Measurements from ENCODE around the gene OTUD7B.

DNA sequence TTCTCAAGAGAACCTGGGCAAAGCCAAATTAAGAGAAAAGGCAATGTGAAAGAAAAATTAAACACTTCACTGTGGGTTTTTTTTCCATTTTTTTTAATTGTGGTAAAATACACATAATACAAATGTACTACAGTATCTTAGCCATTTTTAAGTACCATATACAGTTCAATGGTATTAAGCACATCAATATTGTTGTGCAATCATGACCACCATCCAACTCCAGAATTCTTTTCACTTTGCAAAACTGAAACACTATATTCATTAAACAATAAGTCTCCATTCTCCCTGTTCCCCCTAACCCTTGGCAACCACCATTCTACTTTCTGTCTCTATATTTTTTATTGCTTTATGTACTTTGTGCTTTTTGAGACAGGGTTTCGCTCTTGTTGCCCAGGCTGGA is 17.8 kb upstream of the OTUD7B start:
- TF ChIP-seq, protein P1, sequence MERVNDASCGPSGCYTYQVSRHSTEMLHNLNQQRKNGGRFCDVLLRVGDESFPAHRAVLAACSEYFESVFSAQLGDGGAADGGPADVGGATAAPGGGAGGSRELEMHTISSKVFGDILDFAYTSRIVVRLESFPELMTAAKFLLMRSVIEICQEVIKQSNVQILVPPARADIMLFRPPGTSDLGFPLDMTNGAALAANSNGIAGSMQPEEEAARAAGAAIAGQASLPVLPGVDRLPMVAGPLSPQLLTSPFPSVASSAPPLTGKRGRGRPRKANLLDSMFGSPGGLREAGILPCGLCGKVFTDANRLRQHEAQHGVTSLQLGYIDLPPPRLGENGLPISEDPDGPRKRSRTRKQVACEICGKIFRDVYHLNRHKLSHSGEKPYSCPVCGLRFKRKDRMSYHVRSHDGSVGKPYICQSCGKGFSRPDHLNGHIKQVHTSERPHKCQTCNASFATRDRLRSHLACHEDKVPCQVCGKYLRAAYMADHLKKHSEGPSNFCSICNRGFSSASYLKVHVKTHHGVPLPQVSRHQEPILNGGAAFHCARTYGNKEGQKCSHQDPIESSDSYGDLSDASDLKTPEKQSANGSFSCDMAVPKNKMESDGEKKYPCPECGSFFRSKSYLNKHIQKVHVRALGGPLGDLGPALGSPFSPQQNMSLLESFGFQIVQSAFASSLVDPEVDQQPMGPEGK (CRISPR knock-in tag; IDR thresholded peaks at IDR 0.05; ENCODE audit: borderline replicate concordance): no peak
- TF ChIP-seq ARNTL (CRISPR knock-in tag; IDR thresholded peaks at IDR 0.05; ENCODE audit: borderline replicate concordance, low read depth): no peak
- no peak for TF ChIP-seq ZFP3 (CRISPR knock-in tag; IDR thresholded peaks at IDR 0.05)
- TF ChIP-seq ZNF8 (CRISPR knock-in tag; IDR thresholded peaks at IDR 0.05): no peak
- TF ChIP-seq ZC3H10 (CRISPR knock-in tag; IDR thresholded peaks at IDR 0.05): no peak
- no peak for TF ChIP-seq ESRRG (CRISPR knock-in tag; IDR thresholded peaks at IDR 0.05)
- TF ChIP-seq, protein P2, sequence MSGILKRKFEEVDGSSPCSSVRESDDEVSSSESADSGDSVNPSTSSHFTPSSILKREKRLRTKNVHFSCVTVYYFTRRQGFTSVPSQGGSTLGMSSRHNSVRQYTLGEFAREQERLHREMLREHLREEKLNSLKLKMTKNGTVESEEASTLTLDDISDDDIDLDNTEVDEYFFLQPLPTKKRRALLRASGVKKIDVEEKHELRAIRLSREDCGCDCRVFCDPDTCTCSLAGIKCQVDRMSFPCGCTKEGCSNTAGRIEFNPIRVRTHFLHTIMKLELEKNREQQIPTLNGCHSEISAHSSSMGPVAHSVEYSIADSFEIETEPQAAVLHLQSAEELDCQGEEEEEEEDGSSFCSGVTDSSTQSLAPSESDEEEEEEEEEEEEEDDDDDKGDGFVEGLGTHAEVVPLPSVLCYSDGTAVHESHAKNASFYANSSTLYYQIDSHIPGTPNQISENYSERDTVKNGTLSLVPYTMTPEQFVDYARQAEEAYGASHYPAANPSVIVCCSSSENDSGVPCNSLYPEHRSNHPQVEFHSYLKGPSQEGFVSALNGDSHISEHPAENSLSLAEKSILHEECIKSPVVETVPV (CRISPR knock-in tag; IDR thresholded peaks at IDR 0.05): no peak
